Measurements from ENCODE around the gene MAML2. TPM values are rescaled to one million over a fixed set of nuclear protein-coding genes. Genes with fewer than 3 reads are reported as not detected.

The MAML2 gene
- total and polyA plus RNA-seq, 9 of the 15 experiments (the other 6 are each of a cell fraction or from before 2014, with no cell fraction given), result 0.79 to 6.8 (median 4.8) TPM

DNA sequence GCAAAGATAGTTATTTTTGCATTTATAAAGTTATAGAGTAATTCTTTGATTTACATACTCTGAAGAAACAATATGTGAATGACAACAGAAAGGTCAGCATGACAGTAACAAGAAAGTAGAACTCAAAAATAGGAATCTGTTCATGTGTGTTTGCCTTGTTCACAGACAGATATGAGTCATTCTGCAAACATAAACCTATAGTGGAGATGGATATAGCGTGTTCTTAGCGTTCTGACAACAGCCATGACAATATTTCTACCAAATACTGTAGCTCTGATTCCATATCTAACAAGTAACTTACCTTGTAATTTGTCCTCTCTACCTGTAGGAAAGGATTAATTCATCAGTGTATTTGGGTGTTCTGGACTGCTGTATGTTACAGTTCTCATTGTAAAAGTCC lies 210.6 kb downstream of the MAML2 start:
- no TSS peak for BruUV-seq (replicated peaks)
- H4K20me1 ChIP-seq (replicated peaks; ENCODE audit: control insufficient read depth, insufficient read depth, low read length), result no peaks in the 10 kb centered on the region
- H3K9me1 ChIP-seq (ENCODE audit: control insufficient read depth, insufficient read depth, low read length), result no peaks in the 10 kb centered on the region
- H2AFZ ChIP-seq (ENCODE audit: low read depth, low read length), result no peak overlapping the region
- no peaks in the 10 kb centered on the region for H3K36me3 ChIP-seq (ENCODE audit: control insufficient read depth, insufficient read depth, low read length)
- ATAC-seq, result peak; percentile 49; the same call in 2 of the 3 replicates
- DNase-seq (ENCODE audit: extremely low read depth in 1 of 4, low spot score in 3 of 4), result no peak
- in situ Hi-C loops (cut with MboI), result no loop called here
- intact Hi-C loops (cut with micrococcal nuclease), result no loop called here
- CTCF ChIA-PET (ENCODE audit: low intra/inter-chr PET ratio), result no interaction called here
- no peak overlapping the region for H3K9ac ChIP-seq (ENCODE audit: insufficient read depth in 1 of 2, low read depth in 2 of 2, low read length in 2 of 2)
- 0 out of 5 replicates have a peak, but pooled peaks cover 0 to 2% of the 10 kb centered on the region in 2 experiments for H3K4me1 ChIP-seq (replicated peaks in 1 of 2; ENCODE audit: control insufficient read depth in 2 of 2, insufficient read depth in 2 of 2, low read length in 2 of 2)
- POLR2A ChIA-PET, result interaction anchor here (0.6 kb wide), 1 partner anchor 8 kb away, joined by 3 read pairs; no protein-coding TSS in a partner anchor
- no peaks in the 10 kb centered on the region for H3K79me2 ChIP-seq (ENCODE audit: control insufficient read depth, insufficient read depth, low read length)
- H3K27ac ChIP-seq (ENCODE audit: extremely low read depth, low read depth, low read length), result no peak overlapping the region
- no peaks in the 10 kb centered on the region for H3K9me3 ChIP-seq (replicated peaks; ENCODE audit: control insufficient read depth, insufficient read depth, low read depth, low read length)
- 18% methylated on average over 2 of the region's 2 CpGs for WGBS (ENCODE audit: insufficient coverage, low coverage, missing lambda C conversion rate)
- no peak overlapping the region for H3K4me2 ChIP-seq (ENCODE audit: insufficient read depth, low read length)
- H3K4me3 ChIP-seq, result no peak overlapping the region
- FAIRE-seq, result peak; percentile 55
- H3K27me3 ChIP-seq (ENCODE audit: control insufficient read depth in 2 of 2, insufficient read depth in 2 of 2, low read length in 2 of 2), result no peaks in the 10 kb centered on the region
- TF ChIP-seq DIDO1 (tag; IDR thresholded peaks at IDR 0.05; ENCODE audit: low read depth) (no peak), SMARCA4 (IDR thresholded peaks at IDR 0.05) (no peak), MAFG (tag; conservative IDR thresholded peaks at IDR 0.05) (no peak), SMARCA5 (IDR thresholded peaks at IDR 0.05) (no peak), RFX5 (IDR thresholded peaks at IDR 0.05; ENCODE audit: low read depth, low read length) (no peak), JUND (IDR thresholded peaks at IDR 0.05; ENCODE audit: borderline replicate concordance, low read depth, low read length) (peak; percentile 84), JUND (tag; IDR thresholded peaks at IDR 0.05; ENCODE audit: borderline replicate concordance, low read depth, low read length) (peak; percentile 85), ZBTB7A (IDR thresholded peaks at IDR 0.05; ENCODE audit: borderline replicate concordance, control insufficient read depth, low read depth, low read length) (no peak), FOSL1 (tag; conservative IDR thresholded peaks at IDR 0.05) (peak; percentile 89), JUN (IDR thresholded peaks at IDR 0.05; ENCODE audit: borderline replicate concordance, low read depth, low read length) (0 out of 2 replicates have a peak, but pooled peaks have one; percentile 24), JUN (CRISPR knock-in tag; IDR thresholded peaks at IDR 0.05; ENCODE audit: borderline replicate concordance) (no peak), RNF2 (IDR thresholded peaks at IDR 0.05) (no peak), HNRNPLL (IDR thresholded peaks at IDR 0.05; ENCODE audit: low read depth, low read length, poor library complexity, severe bottlenecking) (no peak), SRSF9 (IDR thresholded peaks at IDR 0.05; ENCODE audit: borderline replicate concordance, low read depth, low read length) (no peak), NR2C1 (IDR thresholded peaks at IDR 0.05) (no peak), NR2C1 (tag; IDR thresholded peaks at IDR 0.05) (no peak), ZNF764 (CRISPR knock-in tag; IDR thresholded peaks at IDR 0.05; ENCODE audit: low read depth) (no peak), FOXA3 (CRISPR knock-in tag; conservative IDR thresholded peaks at IDR 0.05 in 1 of 2, IDR thresholded peaks at IDR 0.05 in 1 of 2) (peak in 1 of 2 experiments; percentile 59; a peak in 1 of 4 replicates)
- TF ChIP-seq, protein P1, sequence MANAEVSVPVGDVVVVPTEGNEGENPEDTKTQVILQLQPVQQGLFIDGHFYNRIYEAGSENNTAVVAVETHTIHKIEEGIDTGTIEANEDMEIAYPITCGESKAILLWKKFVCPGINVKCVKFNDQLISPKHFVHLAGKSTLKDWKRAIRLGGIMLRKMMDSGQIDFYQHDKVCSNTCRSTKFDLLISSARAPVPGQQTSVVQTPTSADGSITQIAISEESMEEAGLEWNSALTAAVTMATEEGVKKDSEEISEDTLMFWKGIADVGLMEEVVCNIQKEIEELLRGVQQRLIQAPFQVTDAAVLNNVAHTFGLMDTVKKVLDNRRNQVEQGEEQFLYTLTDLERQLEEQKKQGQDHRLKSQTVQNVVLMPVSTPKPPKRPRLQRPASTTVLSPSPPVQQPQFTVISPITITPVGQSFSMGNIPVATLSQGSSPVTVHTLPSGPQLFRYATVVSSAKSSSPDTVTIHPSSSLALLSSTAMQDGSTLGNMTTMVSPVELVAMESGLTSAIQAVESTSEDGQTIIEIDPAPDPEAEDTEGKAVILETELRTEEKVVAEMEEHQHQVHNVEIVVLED (CRISPR knock-in tag; IDR thresholded peaks at IDR 0.05), result no peak
- TF ChIP-seq, protein P2, sequence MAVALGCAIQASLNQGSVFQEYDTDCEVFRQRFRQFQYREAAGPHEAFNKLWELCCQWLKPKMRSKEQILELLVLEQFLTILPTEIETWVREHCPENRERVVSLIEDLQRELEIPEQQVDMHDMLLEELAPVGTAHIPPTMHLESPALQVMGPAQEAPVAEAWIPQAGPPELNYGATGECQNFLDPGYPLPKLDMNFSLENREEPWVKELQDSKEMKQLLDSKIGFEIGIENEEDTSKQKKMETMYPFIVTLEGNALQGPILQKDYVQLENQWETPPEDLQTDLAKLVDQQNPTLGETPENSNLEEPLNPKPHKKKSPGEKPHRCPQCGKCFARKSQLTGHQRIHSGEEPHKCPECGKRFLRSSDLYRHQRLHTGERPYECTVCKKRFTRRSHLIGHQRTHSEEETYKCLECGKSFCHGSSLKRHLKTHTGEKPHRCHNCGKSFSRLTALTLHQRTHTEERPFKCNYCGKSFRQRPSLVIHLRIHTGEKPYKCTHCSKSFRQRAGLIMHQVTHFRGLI (CRISPR knock-in tag; IDR thresholded peaks at IDR 0.05), result no peak
- TF ChIP-seq, protein P3, sequence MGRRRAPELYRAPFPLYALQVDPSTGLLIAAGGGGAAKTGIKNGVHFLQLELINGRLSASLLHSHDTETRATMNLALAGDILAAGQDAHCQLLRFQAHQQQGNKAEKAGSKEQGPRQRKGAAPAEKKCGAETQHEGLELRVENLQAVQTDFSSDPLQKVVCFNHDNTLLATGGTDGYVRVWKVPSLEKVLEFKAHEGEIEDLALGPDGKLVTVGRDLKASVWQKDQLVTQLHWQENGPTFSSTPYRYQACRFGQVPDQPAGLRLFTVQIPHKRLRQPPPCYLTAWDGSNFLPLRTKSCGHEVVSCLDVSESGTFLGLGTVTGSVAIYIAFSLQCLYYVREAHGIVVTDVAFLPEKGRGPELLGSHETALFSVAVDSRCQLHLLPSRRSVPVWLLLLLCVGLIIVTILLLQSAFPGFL (CRISPR knock-in tag; IDR thresholded peaks at IDR 0.05), result no peak

Data from K562 (cell line).